Heart right ventricle (tissue), 16 donors: ENCODE results near the gene ATP2A3. TPM values are rescaled to one million over a fixed set of nuclear protein-coding genes. Genes with fewer than 3 reads are reported as not detected.

ENCODE experiments used
- ATAC-seq, 8 donors: fragments of 200-7000 bp; cut with Tn5 transposase; one replicate each; pipeline ENCODE4 v1.9.1; 2020; ENCODE audit warnings: mild to moderate bottlenecking in 8 of 8, moderate library complexity in 8 of 8, moderate number of reproducible peaks in 1 of 8
- DNase-seq, 2 donors: peaks; one replicate each; pipeline ENCODE4 v3.0.0-alpha.2; 2020
- H3K27ac ChIP-seq, 10 donors: fragments of 200-600 bp; sonication (generic) in 2 of 10; one replicate each; pipeline versions ENCODE4 v1.5.0 to v1.8.0; 2020 to 2022; ENCODE audit warnings: mild to moderate bottlenecking in 3 of 10
- H3K27me3 ChIP-seq, 7 donors: fragments of 200-600 bp; one replicate each; pipeline ENCODE4 v1.8.0; 2021 to 2022; ENCODE audit warnings: mild to moderate bottlenecking in 2 of 7
- H3K36me3 ChIP-seq, 9 donors: fragments of 200-600 bp; sonication (generic) in 1 of 9; one replicate each; pipeline versions ENCODE4 v1.5.0 to v1.8.0; 2020 to 2022; ENCODE audit warnings: mild to moderate bottlenecking in 2 of 9
- H3K4me1 ChIP-seq, 9 donors: fragments of 200-600 bp; sonication (generic) in 1 of 9; one replicate each; pipeline versions ENCODE4 v1.5.0 to v1.8.0; 2020 to 2022; ENCODE audit warnings: mild to moderate bottlenecking in 4 of 9
- H3K4me3 ChIP-seq, 10 donors: fragments of 200-600 bp; sonication (generic) in 2 of 10; one replicate each; pipeline versions ENCODE4 v1.5.0 to v1.8.0; 2020 to 2022; ENCODE audit warnings: mild to moderate bottlenecking in 7 of 10, moderate library complexity in 2 of 10
- H3K9me3 ChIP-seq, 11 donors: fragments of 200-600 bp in 10 of 11; sonication (generic) in 2 of 11; one replicate each; pipeline versions ENCODE4 v1.5.0 to v1.8.0; 2013 to 2022; ENCODE audit warnings: mild to moderate bottlenecking in 2 of 11, control low read depth in 1 of 11, moderate library complexity in 1 of 11
- CTCF ChIP-seq, 9 donors: fragments of 200-600 bp; sonication (generic) in 2 of 9; IDR thresholded peaks; one replicate each; pipeline versions ENCODE4 v1.5.0 to v1.8.0; 2021 to 2022; ENCODE audit warnings: antibody characterized with exemption in 9 of 9, mild to moderate bottlenecking in 5 of 9, moderate library complexity in 1 of 9
- WGBS, 2 donors: extraction: QIAGEN DNeasy Blood & Tissue Kit; methylation state at CpG; one replicate each; pipeline ENCODE4 v1.1.7; 2013; ENCODE audit warnings: inconsistent platforms in 1 of 2; 5-methylcytosine and 5-hydroxymethylcytosine counted together
- intact Hi-C, 10 donors: fragments of 100-400 bp; cut with DNase I; formaldehyde crosslinking; loops; one replicate each; pipeline versions ENCODE4 v1.11.1 to v1.14.2; 2022
- polyA plus RNA-seq, 2 donors: library from polyadenylated mRNA; stranded (reverse); fragments of 200-250 nt; gene quantifications; one replicate each; pipeline ENCODE4 v1.2.3, GENCODE V29; 2013
- total RNA-seq, 10 donors: library from RNA; stranded (reverse); fragmentation: NEBNext Ultra II Directional in 3 of 10; extraction: Animal tissue kit (Norgen Biotek cat#: 25700) in 3 of 10; gene quantifications; one replicate each; pipeline versions ENCODE4 v1.2.1 to v1.2.4, GENCODE V29; 2021 to 2023
- donor health status: Arrhythmogenic right ventricular cardiomyopathy.
- donor health status: ischemic (EF 13 %, LVEDD 7.1; RV severe dilation, severe dysfunction).
- donor health status: healthy with polysubstance abuse.
- donor health status: DM: no; HTN: yes; CAD: no.
- donor health status: DM: no; HTN: no; CAD: no.
- donor health status: ischemic (EF 25% LVEDD 6.9; RV normal size, moderate dysfunction).
- donor health status: ischemic (EF 25% LVEDD 5.7; RV mildly dilated, moderate dysfunction).
- donor health status: healthy.
- donor health status: DM: yes; HTN: yes; CAD: no.
- donor health status: Ischemic cardiomyopathy.
- donor health status: ischemic (EF 35%, LVEDD 5.7; RV mildly dilated, moderate dysfunction).
- donor health status: nonischemic (EF 11% LVEDD 7.7; RV severe dilation, severe dysfunction).
- donor health status: DM: yes; HTN: yes; CAD: no.
- donor health status: PGD.
- donor health status: ischemic (EF 29% LVEDD 5.4; RV normal size, mild dysfunction).
- donor health status: nonischemic (EF 23%, LVEDD 6.1; RV moderate dilation, normal function).

Gene ATP2A3
- total and polyA plus RNA-seq, 12 donors: 4.3 to 11.0 (median 7.3) TPM

- H3K4me3 ChIP-seq: no peak overlapping the region
- H3K27ac ChIP-seq: no peak overlapping the region
- TF ChIP-seq CTCF (IDR thresholded peaks at IDR 0.05): no peak
- ATAC-seq (no peak), DNase-seq (no peak)
- H3K36me3 ChIP-seq: peaks cover 0 to 58% (median 0%) of the 10 kb centered on the region in 9 donors
- intact Hi-C loops: no loop called here
- WGBS, 2 donors: 96% methylated on average over 43 of the region's 43 CpGs
- peaks cover 0 to 19% (median 11%) of the 10 kb centered on the region in 9 donors for H3K4me1 ChIP-seq
- no peaks in the 10 kb centered on the region for H3K27me3 ChIP-seq
- H3K9me3 ChIP-seq: no peaks in the 10 kb centered on the region
These were observed 16.9 kb downstream of the ATP2A3 start for GRCh38 chr17:3947318-3947810.

GRCh38 chr17:3946711-3947235, 17.5 kb downstream of the ATP2A3 start:
- H3K4me1 ChIP-seq: peaks cover 0 to 19% (median 11%) of the 10 kb centered on the region in 9 donors
- H3K9me3 ChIP-seq: no peaks in the 10 kb centered on the region
- intact Hi-C loops: no loop called here
- WGBS, 2 donors: 61 to 70% methylated on average over 5 of the region's 5 CpGs
- H3K27me3 ChIP-seq: no peaks in the 10 kb centered on the region
- peaks cover 0 to 63% (median 0%) of the 10 kb centered on the region in 9 donors for H3K36me3 ChIP-seq
- H3K27ac ChIP-seq: no peak overlapping the region
- H3K4me3 ChIP-seq: no peak overlapping the region
- ATAC-seq (no peak), DNase-seq (no peak)
- no peak for TF ChIP-seq CTCF (IDR thresholded peaks at IDR 0.05)

- DNase-seq: peak in 1 of 2 donors; percentile 81
- TF ChIP-seq CTCF (IDR thresholded peaks at IDR 0.05): no peak
- Histone ChIP-seq H3K9me3 (no peaks in the 10 kb centered on the region), H3K36me3 (peaks cover 0 to 63% (median 0%) of the 10 kb centered on the region in 9 donors), H3K4me1 (peaks cover 0 to 19% (median 11%) of the 10 kb centered on the region in 9 donors), H3K27me3 (no peaks in the 10 kb centered on the region), H3K27ac (peak overlapping the region in 5 of 10 donors; percentile 22 to 41 (median 41)), H3K4me3 (peak overlapping the region in 9 of 10 donors; percentile 27 to 51 (median 39))
- peak; percentile 78 to 98 (median 94) for ATAC-seq
- intact Hi-C loops: loop anchor here in 1 of 10 donors (5.0 kb wide), 1 partner anchor 48 kb away; no protein-coding TSS in a partner anchor
- 24 to 33% methylated on average over 61 to 68 of the region's 68 CpGs for WGBS, 2 donors
These were observed 19.5 kb downstream of the ATP2A3 start for GRCh38 chr17:3944485-3945388.

- peak overlapping the region in 1 of 10 donors; percentile 40 for H3K4me3 ChIP-seq
- no peaks in the 10 kb centered on the region for H3K9me3 ChIP-seq
- 85 to 86% methylated on average over 23 of the region's 23 CpGs for WGBS, 2 donors
- no peak for TF ChIP-seq CTCF (IDR thresholded peaks at IDR 0.05)
- H3K27me3 ChIP-seq: no peaks in the 10 kb centered on the region
- H3K27ac ChIP-seq: no peak overlapping the region
- no peak for ATAC-seq
- DNase-seq: no peak
- peaks cover 0 to 19% (median 11%) of the 10 kb centered on the region in 9 donors for H3K4me1 ChIP-seq
- intact Hi-C loops: loop anchor here in 1 of 10 donors (5.0 kb wide), 1 partner anchor 49 kb away; no protein-coding TSS in a partner anchor
- peaks cover 0 to 69% (median 0%) of the 10 kb centered on the region in 9 donors for H3K36me3 ChIP-seq
These were observed 20.9 kb downstream of the ATP2A3 start for GRCh38 chr17:3943240-3943891.
